SK-N-SH treated with all-trans-retinoic acid at 6 μM for 48 hours (cell line): ENCODE measurements around the gene ASB6.

Source experiments
- ATAC-seq: fragments of 200-7000 bp; cut with Tn5 transposase; 3 replicates; pipeline ENCODE4 v1.9.1; 2020; ENCODE audit warnings: mild to moderate bottlenecking, moderate library complexity
- ARNTL ChIP-seq: fragments of 450-650 bp; formaldehyde crosslinking; IDR thresholded peaks from 2 replicates; pipeline ENCODE4 v1.5.0; 2020; ENCODE audit warnings: low read depth, mild to moderate bottlenecking, moderate library complexity, borderline replicate concordance
- BACH2 ChIP-seq: fragments of 250-450 bp; sonication (Bioruptor Pico); IDR thresholded peaks from 2 replicates; pipeline ENCODE4 v1.9.0; 2021; ENCODE audit warnings: mild to moderate bottlenecking, borderline replicate concordance
- CSDC2 ChIP-seq: fragments of 250-450 bp; sonication (Bioruptor Pico); IDR thresholded peaks from 2 replicates; pipeline ENCODE4 v1.5.0; 2020; ENCODE audit warnings: mild to moderate bottlenecking, moderate library complexity
- ESRRG ChIP-seq: fragments of 250-450 bp; sonication (Bioruptor Pico); IDR thresholded peaks from 2 replicates; pipeline ENCODE4 v1.6.1; 2021; ENCODE audit warnings: mild to moderate bottlenecking
- GLIS3 ChIP-seq: fragments of 250-450 bp; sonication (Bioruptor Pico); IDR thresholded peaks from 2 replicates; pipeline ENCODE4 v1.5.0; 2020; ENCODE audit warnings: mild to moderate bottlenecking, moderate library complexity
- ISL1 ChIP-seq: fragments of 250-450 bp; sonication (Bioruptor Pico); IDR thresholded peaks from 2 replicates; pipeline ENCODE4 v2.1.2; 2022; ENCODE audit warnings: mild to moderate bottlenecking, moderate library complexity
- OSR1 ChIP-seq: fragments of 250-450 bp; sonication (Bioruptor Pico); IDR thresholded peaks from 2 replicates; pipeline ENCODE4 v1.8.0; 2022; ENCODE audit warnings: moderate library complexity, mild to moderate bottlenecking, inconsistent platforms
- PPARA ChIP-seq: fragments of 250-450 bp; sonication (Bioruptor Pico); IDR thresholded peaks from 2 replicates; pipeline ENCODE4 v1.5.0; 2020; ENCODE audit warnings: mild to moderate bottlenecking, borderline replicate concordance
- RARB ChIP-seq: fragments of 250-450 bp; sonication (Bioruptor Pico); IDR thresholded peaks from 2 replicates; pipeline ENCODE4 v1.8.0; 2021; ENCODE audit warnings: mild to moderate bottlenecking, moderate library complexity
- SNAI2 ChIP-seq: fragments of 250-450 bp; sonication (Bioruptor Pico); IDR thresholded peaks from 2 replicates; pipeline ENCODE4 v1.5.0; 2020; ENCODE audit warnings: mild to moderate bottlenecking, moderate library complexity
- TCF4 ChIP-seq: fragments of 250-450 bp; sonication (Bioruptor Pico); IDR thresholded peaks from 2 replicates; pipeline ENCODE4 v1.8.0; 2021; ENCODE audit warnings: mild to moderate bottlenecking, moderate library complexity, borderline replicate concordance
- TOX ChIP-seq: fragments of 250-450 bp; sonication (Bioruptor Pico); IDR thresholded peaks from 2 replicates; pipeline ENCODE4 v1.8.0; 2021; ENCODE audit warnings: mild to moderate bottlenecking, moderate library complexity, borderline replicate concordance
- ZC3H10 ChIP-seq: fragments of 250-450 bp; sonication (Bioruptor Pico); IDR thresholded peaks from 2 replicates; pipeline ENCODE4 v1.5.1; 2021; ENCODE audit warnings: mild to moderate bottlenecking, moderate library complexity
- ZFP3 ChIP-seq: fragments of 250-450 bp; sonication (Bioruptor Pico); IDR thresholded peaks from 2 replicates; pipeline ENCODE4 v1.5.0; 2020; ENCODE audit warnings: mild to moderate bottlenecking, moderate library complexity
- ZFP30 ChIP-seq: fragments of 450-650 bp; formaldehyde crosslinking; IDR thresholded peaks from 2 replicates; pipeline ENCODE4 v1.5.0; 2022; ENCODE audit warnings: mild to moderate bottlenecking, moderate library complexity
- ZNF565 ChIP-seq: fragments of 450-650 bp; formaldehyde crosslinking; conservative IDR thresholded peaks from 2 replicates; pipeline ENCODE4 v1.5.0; 2020; ENCODE audit warnings: low read depth, mild to moderate bottlenecking, moderate library complexity
- ZNF70 ChIP-seq: fragments of 450-650 bp; formaldehyde crosslinking; IDR thresholded peaks from 2 replicates; pipeline ENCODE4 v1.5.0; 2020; ENCODE audit warnings: mild to moderate bottlenecking, moderate library complexity
- ZNF8 ChIP-seq: fragments of 450-650 bp; formaldehyde crosslinking; IDR thresholded peaks from 2 replicates; pipeline ENCODE4 v1.5.0; 2020; ENCODE audit warnings: mild to moderate bottlenecking, moderate library complexity
- TF ChIP-seq, protein P1 (sequence below): fragments of 250-450 bp; sonication (Bioruptor Pico); IDR thresholded peaks from 2 replicates; pipeline ENCODE4 v1.8.0; 2021; ENCODE audit warnings: low read depth, mild to moderate bottlenecking, moderate library complexity, borderline replicate concordance
- TF ChIP-seq, protein P2 (sequence below): fragments of 250-450 bp; sonication (Bioruptor Pico); IDR thresholded peaks from 2 replicates; pipeline ENCODE4 v1.8.0; 2020; ENCODE audit warnings: mild to moderate bottlenecking, moderate library complexity, borderline replicate concordance
- TF ChIP-seq, protein P3 (sequence below): fragments of 250-450 bp; sonication (Bioruptor Pico); IDR thresholded peaks from 2 replicates; pipeline ENCODE4 v1.5.1; 2020; ENCODE audit warnings: low read depth, mild to moderate bottlenecking, moderate library complexity
- TF ChIP-seq, protein P4 (sequence below): fragments of 250-450 bp; sonication (Bioruptor Pico); IDR thresholded peaks from 2 replicates; pipeline ENCODE4 v1.5.1; 2021; ENCODE audit warnings: mild to moderate bottlenecking, moderate library complexity
- TF ChIP-seq, protein P5 (sequence below): fragments of 250-450 bp; sonication (Bioruptor Pico); IDR thresholded peaks from 2 replicates; pipeline ENCODE4 v1.5.0; 2020; ENCODE audit warnings: mild to moderate bottlenecking, moderate library complexity

ASB6 gene

DNA sequence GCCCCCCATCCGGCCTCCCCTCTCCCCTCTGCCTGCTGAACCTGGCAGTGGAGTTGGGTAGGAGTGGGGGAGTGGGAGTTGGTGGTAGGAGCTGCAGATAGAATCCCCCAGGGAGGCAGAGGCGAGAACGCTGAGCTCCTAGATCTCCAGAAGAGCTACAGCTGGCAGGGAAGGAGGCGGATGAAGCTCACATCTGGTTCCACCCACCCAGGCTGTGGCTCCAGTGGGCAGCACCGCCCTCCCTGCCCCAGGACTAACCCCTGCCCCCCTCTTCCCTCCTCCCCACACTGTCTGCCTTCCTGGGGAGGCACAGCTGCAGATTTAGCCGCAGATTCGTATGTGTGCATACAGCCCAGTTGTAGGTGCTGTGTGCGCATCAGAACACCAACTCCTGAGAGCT is 55.3 kb downstream of the ASB6 start:
- TF ChIP-seq GLIS3 (CRISPR knock-in tag) (no peak), ZFP30 (CRISPR knock-in tag) (no peak), ZNF565 (CRISPR knock-in tag) (no peak), ESRRG (no peak), SNAI2 (no peak), RARB (CRISPR knock-in tag) (no peak), CSDC2 (CRISPR knock-in tag) (no peak), ZNF70 (CRISPR knock-in tag) (no peak), ISL1 (CRISPR knock-in tag) (no peak), ARNTL (CRISPR knock-in tag) (no peak), TCF4 (CRISPR knock-in tag) (no peak), ZFP3 (CRISPR knock-in tag) (no peak), OSR1 (CRISPR knock-in tag) (no peak), ZC3H10 (CRISPR knock-in tag) (no peak)
- TF ChIP-seq, protein P1, sequence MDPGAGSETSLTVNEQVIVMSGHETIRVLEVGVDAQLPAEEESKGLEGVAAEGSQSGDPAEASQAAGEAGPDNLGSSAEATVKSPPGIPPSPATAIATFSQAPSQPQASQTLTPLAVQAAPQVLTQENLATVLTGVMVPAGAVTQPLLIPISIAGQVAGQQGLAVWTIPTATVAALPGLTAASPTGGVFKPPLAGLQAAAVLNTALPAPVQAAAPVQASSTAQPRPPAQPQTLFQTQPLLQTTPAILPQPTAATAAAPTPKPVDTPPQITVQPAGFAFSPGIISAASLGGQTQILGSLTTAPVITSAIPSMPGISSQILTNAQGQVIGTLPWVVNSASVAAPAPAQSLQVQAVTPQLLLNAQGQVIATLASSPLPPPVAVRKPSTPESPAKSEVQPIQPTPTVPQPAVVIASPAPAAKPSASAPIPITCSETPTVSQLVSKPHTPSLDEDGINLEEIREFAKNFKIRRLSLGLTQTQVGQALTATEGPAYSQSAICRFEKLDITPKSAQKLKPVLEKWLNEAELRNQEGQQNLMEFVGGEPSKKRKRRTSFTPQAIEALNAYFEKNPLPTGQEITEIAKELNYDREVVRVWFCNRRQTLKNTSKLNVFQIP (CRISPR knock-in tag): no peak
- TF ChIP-seq, protein P2, sequence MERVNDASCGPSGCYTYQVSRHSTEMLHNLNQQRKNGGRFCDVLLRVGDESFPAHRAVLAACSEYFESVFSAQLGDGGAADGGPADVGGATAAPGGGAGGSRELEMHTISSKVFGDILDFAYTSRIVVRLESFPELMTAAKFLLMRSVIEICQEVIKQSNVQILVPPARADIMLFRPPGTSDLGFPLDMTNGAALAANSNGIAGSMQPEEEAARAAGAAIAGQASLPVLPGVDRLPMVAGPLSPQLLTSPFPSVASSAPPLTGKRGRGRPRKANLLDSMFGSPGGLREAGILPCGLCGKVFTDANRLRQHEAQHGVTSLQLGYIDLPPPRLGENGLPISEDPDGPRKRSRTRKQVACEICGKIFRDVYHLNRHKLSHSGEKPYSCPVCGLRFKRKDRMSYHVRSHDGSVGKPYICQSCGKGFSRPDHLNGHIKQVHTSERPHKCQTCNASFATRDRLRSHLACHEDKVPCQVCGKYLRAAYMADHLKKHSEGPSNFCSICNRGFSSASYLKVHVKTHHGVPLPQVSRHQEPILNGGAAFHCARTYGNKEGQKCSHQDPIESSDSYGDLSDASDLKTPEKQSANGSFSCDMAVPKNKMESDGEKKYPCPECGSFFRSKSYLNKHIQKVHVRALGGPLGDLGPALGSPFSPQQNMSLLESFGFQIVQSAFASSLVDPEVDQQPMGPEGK: no peak
- TF ChIP-seq, protein P3, sequence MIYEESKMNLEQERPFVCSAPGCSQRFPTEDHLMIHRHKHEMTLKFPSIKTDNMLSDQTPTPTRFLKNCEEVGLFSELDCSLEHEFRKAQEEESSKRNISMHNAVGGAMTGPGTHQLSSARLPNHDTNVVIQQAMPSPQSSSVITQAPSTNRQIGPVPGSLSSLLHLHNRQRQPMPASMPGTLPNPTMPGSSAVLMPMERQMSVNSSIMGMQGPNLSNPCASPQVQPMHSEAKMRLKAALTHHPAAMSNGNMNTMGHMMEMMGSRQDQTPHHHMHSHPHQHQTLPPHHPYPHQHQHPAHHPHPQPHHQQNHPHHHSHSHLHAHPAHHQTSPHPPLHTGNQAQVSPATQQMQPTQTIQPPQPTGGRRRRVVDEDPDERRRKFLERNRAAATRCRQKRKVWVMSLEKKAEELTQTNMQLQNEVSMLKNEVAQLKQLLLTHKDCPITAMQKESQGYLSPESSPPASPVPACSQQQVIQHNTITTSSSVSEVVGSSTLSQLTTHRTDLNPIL (CRISPR knock-in tag): no peak
- TF ChIP-seq, protein P4, sequence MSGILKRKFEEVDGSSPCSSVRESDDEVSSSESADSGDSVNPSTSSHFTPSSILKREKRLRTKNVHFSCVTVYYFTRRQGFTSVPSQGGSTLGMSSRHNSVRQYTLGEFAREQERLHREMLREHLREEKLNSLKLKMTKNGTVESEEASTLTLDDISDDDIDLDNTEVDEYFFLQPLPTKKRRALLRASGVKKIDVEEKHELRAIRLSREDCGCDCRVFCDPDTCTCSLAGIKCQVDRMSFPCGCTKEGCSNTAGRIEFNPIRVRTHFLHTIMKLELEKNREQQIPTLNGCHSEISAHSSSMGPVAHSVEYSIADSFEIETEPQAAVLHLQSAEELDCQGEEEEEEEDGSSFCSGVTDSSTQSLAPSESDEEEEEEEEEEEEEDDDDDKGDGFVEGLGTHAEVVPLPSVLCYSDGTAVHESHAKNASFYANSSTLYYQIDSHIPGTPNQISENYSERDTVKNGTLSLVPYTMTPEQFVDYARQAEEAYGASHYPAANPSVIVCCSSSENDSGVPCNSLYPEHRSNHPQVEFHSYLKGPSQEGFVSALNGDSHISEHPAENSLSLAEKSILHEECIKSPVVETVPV (CRISPR knock-in tag): no peak
- TF ChIP-seq, protein P5, sequence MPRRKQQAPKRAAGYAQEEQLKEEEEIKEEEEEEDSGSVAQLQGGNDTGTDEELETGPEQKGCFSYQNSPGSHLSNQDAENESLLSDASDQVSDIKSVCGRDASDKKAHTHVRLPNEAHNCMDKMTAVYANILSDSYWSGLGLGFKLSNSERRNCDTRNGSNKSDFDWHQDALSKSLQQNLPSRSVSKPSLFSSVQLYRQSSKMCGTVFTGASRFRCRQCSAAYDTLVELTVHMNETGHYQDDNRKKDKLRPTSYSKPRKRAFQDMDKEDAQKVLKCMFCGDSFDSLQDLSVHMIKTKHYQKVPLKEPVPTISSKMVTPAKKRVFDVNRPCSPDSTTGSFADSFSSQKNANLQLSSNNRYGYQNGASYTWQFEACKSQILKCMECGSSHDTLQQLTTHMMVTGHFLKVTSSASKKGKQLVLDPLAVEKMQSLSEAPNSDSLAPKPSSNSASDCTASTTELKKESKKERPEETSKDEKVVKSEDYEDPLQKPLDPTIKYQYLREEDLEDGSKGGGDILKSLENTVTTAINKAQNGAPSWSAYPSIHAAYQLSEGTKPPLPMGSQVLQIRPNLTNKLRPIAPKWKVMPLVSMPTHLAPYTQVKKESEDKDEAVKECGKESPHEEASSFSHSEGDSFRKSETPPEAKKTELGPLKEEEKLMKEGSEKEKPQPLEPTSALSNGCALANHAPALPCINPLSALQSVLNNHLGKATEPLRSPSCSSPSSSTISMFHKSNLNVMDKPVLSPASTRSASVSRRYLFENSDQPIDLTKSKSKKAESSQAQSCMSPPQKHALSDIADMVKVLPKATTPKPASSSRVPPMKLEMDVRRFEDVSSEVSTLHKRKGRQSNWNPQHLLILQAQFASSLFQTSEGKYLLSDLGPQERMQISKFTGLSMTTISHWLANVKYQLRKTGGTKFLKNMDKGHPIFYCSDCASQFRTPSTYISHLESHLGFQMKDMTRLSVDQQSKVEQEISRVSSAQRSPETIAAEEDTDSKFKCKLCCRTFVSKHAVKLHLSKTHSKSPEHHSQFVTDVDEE (CRISPR knock-in tag): no peak
- ATAC-seq: no peak

DNA sequence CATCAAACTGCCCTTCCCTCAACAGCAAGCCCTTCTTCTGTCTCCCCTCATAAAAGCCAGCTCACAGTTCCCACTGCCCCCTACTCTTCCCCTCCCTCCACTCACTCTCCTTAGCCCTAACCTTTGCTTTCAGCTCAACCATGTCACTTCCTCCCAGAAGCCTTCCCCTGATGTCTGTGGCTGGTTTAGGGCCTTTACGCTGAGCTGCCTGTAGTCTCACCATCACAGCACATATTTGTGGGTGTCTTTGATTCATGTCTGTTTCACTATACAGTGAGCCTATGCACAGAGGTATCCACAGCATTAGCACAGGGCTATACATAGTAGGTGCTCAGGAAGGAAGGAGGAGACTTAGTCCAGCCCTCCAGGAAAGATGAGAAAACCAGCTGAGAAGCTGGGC is 55.7 kb downstream of the ASB6 start:
- no peak for ATAC-seq
- TF ChIP-seq, protein P5 (CRISPR knock-in tag): no peak
- TF ChIP-seq, protein P2: no peak
- TF ChIP-seq SNAI2 (no peak), ZNF70 (CRISPR knock-in tag) (no peak), BACH2 (no peak), ZFP3 (CRISPR knock-in tag) (no peak), PPARA (no peak), ZNF8 (CRISPR knock-in tag) (no peak), ZNF565 (CRISPR knock-in tag) (no peak), RARB (CRISPR knock-in tag) (no peak), GLIS3 (CRISPR knock-in tag) (no peak), TOX (CRISPR knock-in tag) (no peak), ISL1 (CRISPR knock-in tag) (no peak), ZC3H10 (CRISPR knock-in tag) (no peak)
- TF ChIP-seq, protein P1 (CRISPR knock-in tag): no peak
